Activated CD4-positive, alpha-beta T cell treated with anti-CD3 and anti-CD28 coated beads for 48 hours (primary cell): Measurements from ENCODE around the gene SCAMP2.
A peak's percentile ranks its signal among the peaks of the same experiment; 100 is the strongest.
"Not testable (repeated sequence)": the region's sequence is repeated elsewhere in the genome, so short reads cannot be mapped to it uniquely, and the experiment has no call there.

ENCODE experiments used
- DNase-seq: peaks from one replicate; pipeline ENCODE4 v3.0.0-alpha.2; 2020

The SCAMP2 gene

GRCh38 chr15:74889883-74890664 lies 16.9 kb upstream of the SCAMP2 start, which contains the start of gene MPI:
Gene MPI, plus strand, starts transcription at chr15:74890042. Its CDS starts 32 bp downstream, at chr15:74890074.
- DNase-seq, result peak; percentile 94

GRCh38 chr15:74889390-74889882 lies 16.3 kb upstream of the SCAMP2 start:
- peak; percentile 26 for DNase-seq

GRCh38 chr15:74888716-74889115 lies 15.6 kb upstream of the SCAMP2 start:
- no peak for DNase-seq

GRCh38 chr15:74887537-74888193 lies 14.5 kb upstream of the SCAMP2 start:
- not testable (repeated sequence) for DNase-seq

- DNase-seq, result no peak
Measured at GRCh38 chr15:74885461-74885860, 12.3 kb upstream of the SCAMP2 start.

- no peak for DNase-seq
Measured at GRCh38 chr15:74884428-74885223, 11.5 kb upstream of the SCAMP2 start.

GRCh38 chr15:74882528-74882927 lies 9.4 kb upstream of the SCAMP2 start:
- no peak for DNase-seq

GRCh38 chr15:74878273-74878672 lies 5.1 kb upstream of the SCAMP2 start:
- no peak for DNase-seq

GRCh38 chr15:74873756-74874424 lies 725 bp upstream of the SCAMP2 start:
- DNase-seq, result peak; percentile 26

- no peak for DNase-seq
Measured at GRCh38 chr15:74872702-74873035, 496 bp downstream of the SCAMP2 start.

- DNase-seq, result no peak
Measured at GRCh38 chr15:74870436-74871215, 2.5 kb downstream of the SCAMP2 start.

GRCh38 chr15:74869726-74870407 lies 3.3 kb downstream of the SCAMP2 start:
- peak; percentile 58 for DNase-seq

GRCh38 chr15:74869372-74869725 lies 3.8 kb downstream of the SCAMP2 start:
- no peak for DNase-seq

GRCh38 chr15:74868059-74868458 lies 5.1 kb downstream of the SCAMP2 start:
- DNase-seq, result no peak

GRCh38 chr15:74867466-74868038 lies 5.6 kb downstream of the SCAMP2 start:
- DNase-seq, result no peak

GRCh38 chr15:74866090-74866489 lies 7.1 kb downstream of the SCAMP2 start:
- DNase-seq, result no peak

GRCh38 chr15:74865316-74865715 lies 7.8 kb downstream of the SCAMP2 start:
- DNase-seq, result no peak

- DNase-seq, result no peak
Measured at GRCh38 chr15:74864296-74864695, 8.9 kb downstream of the SCAMP2 start.

- DNase-seq, result peak; percentile 19
Measured at GRCh38 chr15:74863239-74864056, 9.7 kb downstream of the SCAMP2 start.

GRCh38 chr15:74858369-74858740 lies 14.8 kb downstream of the SCAMP2 start:
- no peak for DNase-seq
